HCT116 (cell line): Measurements from ENCODE around the gene SRPX.

Experiments used
- CEBPB ChIP-seq: IDR thresholded peaks from 2 replicates; pipeline ENCODE4 v1.6.1; 2012; ENCODE audit warnings: low read depth
- ELF1 ChIP-seq: IDR thresholded peaks from 2 replicates; pipeline ENCODE4 v1.6.1; 2012; ENCODE audit warnings: low read depth, borderline replicate concordance
- POLR2A ChIP-seq: IDR thresholded peaks from 2 replicates; pipeline ENCODE4 v1.7.0; 2011; ENCODE audit warnings: borderline replicate concordance; ENCODE audit not compliant: insufficient read depth, insufficient read length; ENCODE audit errors: extremely low read depth
- RAD21 ChIP-seq: IDR thresholded peaks from 2 replicates; pipeline ENCODE4 v1.6.1; 2012; ENCODE audit warnings: low read depth, mild to moderate bottlenecking
- SIN3A ChIP-seq: IDR thresholded peaks from 2 replicates; pipeline ENCODE4 v1.6.1; 2012; ENCODE audit warnings: low read depth
- SRF ChIP-seq: IDR thresholded peaks from 2 replicates; pipeline ENCODE4 v1.6.1; 2012; ENCODE audit warnings: low read depth
- YY1 ChIP-seq: IDR thresholded peaks from 2 replicates; pipeline ENCODE4 v1.6.1; 2011; ENCODE audit warnings: low read length, low read depth, moderate library complexity, mild to moderate bottlenecking; ENCODE audit not compliant: insufficient replicate concordance; ENCODE audit errors: extremely low read depth
- ZNF274 ChIP-seq: fragments of 200-500 bp; sonication (Bioruptor generic); IDR thresholded peaks from 2 replicates; pipeline ENCODE4 v1.6.1; 2014; ENCODE audit warnings: mild to moderate bottlenecking, low read depth, low read length, inconsistent platforms
- TF ChIP-seq, protein P1 (sequence below), 3 experiments: fragments of 200-600 bp in 1 of 3; sonication (generic) in 1 of 3; IDR thresholded peaks in 2 of 3; conservative IDR thresholded peaks in 1 of 3; 2 replicates each; pipeline ENCODE4 v1.5.1; 2012 to 2017; ENCODE audit warnings: low read depth in 2 of 3, low read length in 2 of 3, antibody characterized with exemption in 1 of 3, borderline replicate concordance in 1 of 3, control low read depth in 1 of 3, mild to moderate bottlenecking in 1 of 3, mixed read lengths in 1 of 3, mixed run types in 1 of 3, moderate library complexity in 1 of 3; ENCODE audit not compliant: insufficient read depth in 1 of 3

- TF ChIP-seq SRF (no peak), POLR2A (no peak), RAD21 (peak; percentile 78), ZNF274 (no peak), ELF1 (no peak), SIN3A (no peak), YY1 (no peak), CEBPB (no peak)
- TF ChIP-seq, protein P1, sequence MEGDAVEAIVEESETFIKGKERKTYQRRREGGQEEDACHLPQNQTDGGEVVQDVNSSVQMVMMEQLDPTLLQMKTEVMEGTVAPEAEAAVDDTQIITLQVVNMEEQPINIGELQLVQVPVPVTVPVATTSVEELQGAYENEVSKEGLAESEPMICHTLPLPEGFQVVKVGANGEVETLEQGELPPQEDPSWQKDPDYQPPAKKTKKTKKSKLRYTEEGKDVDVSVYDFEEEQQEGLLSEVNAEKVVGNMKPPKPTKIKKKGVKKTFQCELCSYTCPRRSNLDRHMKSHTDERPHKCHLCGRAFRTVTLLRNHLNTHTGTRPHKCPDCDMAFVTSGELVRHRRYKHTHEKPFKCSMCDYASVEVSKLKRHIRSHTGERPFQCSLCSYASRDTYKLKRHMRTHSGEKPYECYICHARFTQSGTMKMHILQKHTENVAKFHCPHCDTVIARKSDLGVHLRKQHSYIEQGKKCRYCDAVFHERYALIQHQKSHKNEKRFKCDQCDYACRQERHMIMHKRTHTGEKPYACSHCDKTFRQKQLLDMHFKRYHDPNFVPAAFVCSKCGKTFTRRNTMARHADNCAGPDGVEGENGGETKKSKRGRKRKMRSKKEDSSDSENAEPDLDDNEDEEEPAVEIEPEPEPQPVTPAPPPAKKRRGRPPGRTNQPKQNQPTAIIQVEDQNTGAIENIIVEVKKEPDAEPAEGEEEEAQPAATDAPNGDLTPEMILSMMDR (IDR thresholded peaks at IDR 0.05 in 2 of 3, conservative IDR thresholded peaks at IDR 0.05 in 1 of 3; ENCODE audit: borderline replicate concordance in 1 of 3, insufficient read depth in 1 of 3, low read depth in 2 of 3, low read length in 2 of 3): peak; percentile 42 to 60 (median 56); a peak in 5 of 6 replicates
These were observed 45.5 kb downstream of the SRPX start for GRCh38 chrX:38175139-38175538.
